CD14-positive monocyte (primary cell): ENCODE results near the gene SLC22A23. TPM values are rescaled to one million over a fixed set of nuclear protein-coding genes. Genes with fewer than 3 reads are reported as not detected.

Experiments
- DNase-seq, 3 donors: peaks; one replicate each; pipeline ENCODE4 v3.0.0-alpha.2; 2011 to 2022
- H2AFZ ChIP-seq: 2 replicates; pipeline ENCODE4 v1.6.0; 2012; ENCODE audit warnings: mild to moderate bottlenecking, low read depth, low read length, inconsistent platforms; ENCODE audit not compliant: insufficient read depth, poor library complexity, severe bottlenecking
- H3K27ac ChIP-seq, 2 donors: 1 replicate in 1 of 2; 2 replicates in 1 of 2; pipeline ENCODE4 v1.5.1; 2012 to 2013; ENCODE audit warnings: low read length in 2 of 2, control low read depth in 1 of 2, inconsistent platforms in 1 of 2, low read depth in 1 of 2, mild to moderate bottlenecking in 1 of 2
- H3K27me3 ChIP-seq, 2 donors: one replicate each; pipeline versions ENCODE4 v1.6.0 to v1.6.1; 2011 to 2013; ENCODE audit warnings: low read length in 2 of 2; ENCODE audit not compliant: control insufficient read depth in 2 of 2, insufficient read depth in 2 of 2
- H3K36me3 ChIP-seq, 2 donors: replicated peaks in 1 of 2; 1 replicate in 1 of 2; 2 replicates in 1 of 2; pipeline versions ENCODE4 v1.5.1 to v1.6.1; 2012 to 2013; ENCODE audit warnings: low read length in 2 of 2, control low read depth in 1 of 2, inconsistent platforms in 1 of 2, mild to moderate bottlenecking in 1 of 2; ENCODE audit not compliant: insufficient read depth in 2 of 2, control insufficient read depth in 1 of 2
- H3K4me1 ChIP-seq, 2 donors: 1 replicate in 1 of 2; 2 replicates in 1 of 2; pipeline versions ENCODE4 v1.5.1 to v1.6.1; 2012 to 2013; ENCODE audit warnings: low read length in 2 of 2, control low read depth in 1 of 2, inconsistent platforms in 1 of 2, mild to moderate bottlenecking in 1 of 2, moderate library complexity in 1 of 2; ENCODE audit not compliant: insufficient read depth in 2 of 2, control insufficient read depth in 1 of 2
- H3K4me2 ChIP-seq: replicated peaks from 2 replicates; pipeline ENCODE3; 2012; ENCODE audit warnings: low read length, moderate library complexity, mild to moderate bottlenecking; ENCODE audit not compliant: poor library complexity, severe bottlenecking; ENCODE audit errors: extremely low read depth
- H3K4me3 ChIP-seq, 3 experiments: fragments of 200-600 bp in 1 of 3; sonication (generic) in 1 of 3; replicated peaks in 1 of 3; 1 replicate in 2 of 3; 2 replicates in 1 of 3; pipeline ENCODE4 v1.5.1; 2011 to 2013; ENCODE audit warnings: low read length in 3 of 3, mild to moderate bottlenecking in 3 of 3, control low read depth in 2 of 3, low read depth in 2 of 3, inconsistent platforms in 1 of 3, moderate library complexity in 1 of 3
- H3K79me2 ChIP-seq: 2 replicates; pipeline ENCODE4 v1.6.0; 2012; ENCODE audit warnings: mild to moderate bottlenecking, control low read depth, inconsistent platforms, low read length, moderate library complexity; ENCODE audit not compliant: insufficient read depth
- H3K9ac ChIP-seq: 2 replicates; pipeline ENCODE4 v1.6.0; 2017; ENCODE audit warnings: low read length, mild to moderate bottlenecking; ENCODE audit not compliant: insufficient read depth, poor library complexity, severe bottlenecking
- H3K9me3 ChIP-seq, 2 donors: replicated peaks in 1 of 2; 1 replicate in 1 of 2; 2 replicates in 1 of 2; pipeline versions ENCODE4 v1.5.1 to v1.6.1; 2012 to 2013; ENCODE audit warnings: low read length in 2 of 2, control low read depth in 1 of 2; ENCODE audit not compliant: control insufficient read depth in 1 of 2, insufficient read depth in 1 of 2
- H4K20me1 ChIP-seq: 2 replicates; pipeline ENCODE4 v1.6.0; 2012; ENCODE audit warnings: mild to moderate bottlenecking, low read length, control low read depth, moderate library complexity; ENCODE audit not compliant: insufficient read depth
- H3K27ac Mint-ChIP-seq, 7 donors: one replicate each; pipeline ENCODE4 v1.8.0; 2020; ENCODE audit warnings: mild to moderate bottlenecking in 7 of 7, mixed read lengths in 7 of 7, moderate library complexity in 6 of 7, inconsistent platforms in 2 of 7
- H3K27me3 Mint-ChIP-seq, 3 donors: one replicate each; pipeline ENCODE4 v1.8.0; 2021 to 2022; ENCODE audit warnings: low read depth in 3 of 3, mild to moderate bottlenecking in 3 of 3, mixed read lengths in 3 of 3, moderate library complexity in 3 of 3, inconsistent platforms in 1 of 3
- H3K36me3 Mint-ChIP-seq, 2 donors: one replicate each; pipeline ENCODE4 v1.8.0; 2020; ENCODE audit warnings: mixed read lengths in 2 of 2, inconsistent platforms in 1 of 2, mild to moderate bottlenecking in 1 of 2
- H3K4me1 Mint-ChIP-seq: one replicate; pipeline ENCODE4 v1.8.0; 2020; ENCODE audit warnings: mild to moderate bottlenecking, mixed read lengths
- H3K4me3 Mint-ChIP-seq, 2 donors: one replicate each; pipeline ENCODE4 v1.8.0; 2020; ENCODE audit warnings: mild to moderate bottlenecking in 2 of 2, mixed read lengths in 2 of 2, moderate library complexity in 1 of 2
- H3K9me3 Mint-ChIP-seq, 7 donors: one replicate each; pipeline ENCODE4 v1.8.0; 2020 to 2022; ENCODE audit warnings: mixed read lengths in 7 of 7, mild to moderate bottlenecking in 6 of 7, moderate library complexity in 6 of 7, inconsistent platforms in 2 of 7
- CTCF ChIP-seq: fragments of 200-600 bp; IDR thresholded peaks from one replicate; pipeline ENCODE4 v1.8.0; 2022; ENCODE audit warnings: antibody characterized with exemption, mild to moderate bottlenecking
- WGBS: methylation state at CpG from one replicate; pipeline ENCODE4 v1.1.5; 2013; ENCODE audit warnings: missing lambda C conversion rate; ENCODE audit not compliant: insufficient coverage; 5-methylcytosine and 5-hydroxymethylcytosine counted together
- intact Hi-C, 2 donors: fragments of 100-400 bp; cut with micrococcal nuclease; formaldehyde crosslinking; loops; one replicate each; pipeline versions ENCODE4 v1.15.0 to v1.15.1; 2023
- polyA plus RNA-seq, 3 donors: library from polyadenylated mRNA; depleted of rRNA in 1 of 3; unstranded in 2 of 3; stranded (reverse) in 1 of 3; fragments of 300-500 nt in 2 of 3; fragments of >200 nt in 1 of 3; fragmentation: Illumina TruSeq in 2 of 3; gene quantifications; 1 replicate in 2 of 3; 2 replicates in 1 of 3; pipeline ENCODE4 v1.2.3, GENCODE V29; 2012 to 2021

Gene SLC22A23
- polyA plus RNA-seq, 3 donors = 0.08 TPM; not detected in 2

- no peak for DNase-seq
- TF ChIP-seq CTCF = no peak
- Mint-ChIP-seq H3K27me3 (peaks cover 0 to 6% (median 0%) of the 10 kb centered on the region in 3 donors), H3K4me1 (peaks cover 1% of the 10 kb centered on the region), H3K36me3 (peaks cover 0 to 3% of the 10 kb centered on the region in 2 donors), H3K27ac (peak overlapping the region in 2 of 7 donors; percentile 42 to 64), H3K9me3 (no peaks in the 10 kb centered on the region), H3K4me3 (no peak overlapping the region)
- Histone ChIP-seq H4K20me1 (peaks cover 6% of the 10 kb centered on the region), H3K27ac (no peak overlapping the region), H3K27me3 (no peaks in the 10 kb centered on the region), H3K9me3 (no peaks in the 10 kb centered on the region), H3K79me2 (no peaks in the 10 kb centered on the region), H3K36me3 (no peaks in the 10 kb centered on the region), H3K9ac (no peak overlapping the region), H3K4me3 (no peak overlapping the region), H3K4me2 (no peak overlapping the region), H2AFZ (no peak overlapping the region), H3K4me1 (no peaks in the 10 kb centered on the region)
- intact Hi-C loops = loop anchor here (1.0 to 10.0 kb wide), 4 partner anchors 450 to 856 kb away; partner anchors contain the start of gene ECI2 (in 1 of the 2)
- 100% methylated on average over 1 of the region's 4 CpGs for WGBS
These were observed 178.2 kb downstream of the SLC22A23 start for GRCh38 chr6:3278691-3279090.

- Histone ChIP-seq H3K79me2 (no peaks in the 10 kb centered on the region), H3K4me3 (no peak overlapping the region), H3K4me1 (no peaks in the 10 kb centered on the region), H3K27ac (no peak overlapping the region), H3K27me3 (no peaks in the 10 kb centered on the region), H3K4me2 (no peak overlapping the region), H3K9ac (no peak overlapping the region), H2AFZ (no peak overlapping the region), H3K9me3 (no peaks in the 10 kb centered on the region), H4K20me1 (peaks cover 6% of the 10 kb centered on the region), H3K36me3 (peaks cover 1 to 3% of the 10 kb centered on the region in 2 donors)
- Mint-ChIP-seq H3K4me1 (peaks cover 1% of the 10 kb centered on the region), H3K36me3 (peaks cover 3 to 4% of the 10 kb centered on the region in 2 donors), H3K9me3 (no peaks in the 10 kb centered on the region), H3K27ac (no peak overlapping the region), H3K4me3 (no peak overlapping the region), H3K27me3 (peaks cover 0 to 3% (median 0%) of the 10 kb centered on the region in 3 donors)
- TF ChIP-seq CTCF = no peak
- DNase-seq = no peak
- WGBS = 95% methylated on average over 7 of the region's 9 CpGs
- intact Hi-C loops = loop anchor here (2.0 to 10.0 kb wide), 3 partner anchors 451 to 857 kb away; partner anchors contain the start of gene ECI2 (in 1 of the 2)
These were observed 178.9 kb downstream of the SLC22A23 start for GRCh38 chr6:3277851-3278416.
